GM12865 (cell line): Measurements from ENCODE around the gene STXBP1.
A peak's percentile ranks its signal among the peaks of the same experiment; 100 is the strongest.

ENCODE experiments used
- DNase-seq: peaks from one replicate; pipeline ENCODE4 v3.0.0; 2010; ENCODE audit warnings: low read depth
- H3K4me3 ChIP-seq: 2 replicates; pipeline ENCODE4 v1.5.1; 2011; ENCODE audit warnings: mild to moderate bottlenecking, low read depth, low read length, control low read depth
- TF ChIP-seq, protein P1 (sequence below): IDR thresholded peaks from 2 replicates; pipeline ENCODE4 v1.5.1; 2011; ENCODE audit warnings: low read length, control low read depth, low read depth, inconsistent platforms; ENCODE audit not compliant: insufficient read depth; ENCODE audit errors: missing control alignments

The STXBP1 gene

DNA sequence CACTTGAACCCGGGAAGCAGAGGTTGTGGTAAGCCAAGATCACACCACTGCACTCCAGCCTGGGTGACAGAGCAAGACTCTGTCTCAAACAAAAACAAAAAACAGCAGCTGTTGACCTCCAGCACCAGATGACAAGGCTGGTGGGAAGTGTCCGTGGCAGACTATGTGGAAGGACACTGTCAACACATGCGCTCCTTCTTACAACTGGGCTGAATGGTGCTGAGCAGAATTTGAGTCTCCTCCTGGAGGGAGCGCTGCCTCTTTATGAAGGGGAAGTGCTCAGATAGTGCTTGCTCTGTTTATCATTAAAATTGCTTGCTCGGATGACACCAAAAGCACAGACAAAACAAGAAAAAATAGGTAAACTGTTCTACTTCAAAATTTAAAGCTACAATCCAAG lies 85.5 kb downstream of the STXBP1 start:
- H3K4me3 ChIP-seq = no peak overlapping the region
- DNase-seq = no peak
- TF ChIP-seq, protein P1, sequence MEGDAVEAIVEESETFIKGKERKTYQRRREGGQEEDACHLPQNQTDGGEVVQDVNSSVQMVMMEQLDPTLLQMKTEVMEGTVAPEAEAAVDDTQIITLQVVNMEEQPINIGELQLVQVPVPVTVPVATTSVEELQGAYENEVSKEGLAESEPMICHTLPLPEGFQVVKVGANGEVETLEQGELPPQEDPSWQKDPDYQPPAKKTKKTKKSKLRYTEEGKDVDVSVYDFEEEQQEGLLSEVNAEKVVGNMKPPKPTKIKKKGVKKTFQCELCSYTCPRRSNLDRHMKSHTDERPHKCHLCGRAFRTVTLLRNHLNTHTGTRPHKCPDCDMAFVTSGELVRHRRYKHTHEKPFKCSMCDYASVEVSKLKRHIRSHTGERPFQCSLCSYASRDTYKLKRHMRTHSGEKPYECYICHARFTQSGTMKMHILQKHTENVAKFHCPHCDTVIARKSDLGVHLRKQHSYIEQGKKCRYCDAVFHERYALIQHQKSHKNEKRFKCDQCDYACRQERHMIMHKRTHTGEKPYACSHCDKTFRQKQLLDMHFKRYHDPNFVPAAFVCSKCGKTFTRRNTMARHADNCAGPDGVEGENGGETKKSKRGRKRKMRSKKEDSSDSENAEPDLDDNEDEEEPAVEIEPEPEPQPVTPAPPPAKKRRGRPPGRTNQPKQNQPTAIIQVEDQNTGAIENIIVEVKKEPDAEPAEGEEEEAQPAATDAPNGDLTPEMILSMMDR = no peak

DNA sequence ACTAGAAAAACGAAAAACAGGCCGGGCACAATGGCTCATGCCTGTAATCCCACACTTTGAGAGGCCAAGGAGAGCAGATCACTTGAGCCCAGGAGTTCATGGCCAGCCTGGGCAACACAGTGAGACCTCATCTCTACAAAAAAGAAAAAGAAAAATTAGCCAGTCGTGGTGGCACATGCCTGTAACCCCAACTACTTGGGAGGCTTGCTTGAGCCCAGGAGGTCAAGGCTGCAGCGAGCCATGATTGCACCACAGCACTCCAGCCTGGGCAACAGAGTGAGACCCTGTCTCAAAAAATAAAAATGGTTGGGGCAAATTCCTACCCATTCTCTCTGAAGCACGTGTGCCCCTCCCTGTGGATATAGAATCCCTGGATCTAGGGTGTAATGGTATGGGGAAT lies 86.3 kb downstream of the STXBP1 start:
- TF ChIP-seq, protein P1 = no peak
- H3K4me3 ChIP-seq = no peak overlapping the region
- DNase-seq = no peak

DNA sequence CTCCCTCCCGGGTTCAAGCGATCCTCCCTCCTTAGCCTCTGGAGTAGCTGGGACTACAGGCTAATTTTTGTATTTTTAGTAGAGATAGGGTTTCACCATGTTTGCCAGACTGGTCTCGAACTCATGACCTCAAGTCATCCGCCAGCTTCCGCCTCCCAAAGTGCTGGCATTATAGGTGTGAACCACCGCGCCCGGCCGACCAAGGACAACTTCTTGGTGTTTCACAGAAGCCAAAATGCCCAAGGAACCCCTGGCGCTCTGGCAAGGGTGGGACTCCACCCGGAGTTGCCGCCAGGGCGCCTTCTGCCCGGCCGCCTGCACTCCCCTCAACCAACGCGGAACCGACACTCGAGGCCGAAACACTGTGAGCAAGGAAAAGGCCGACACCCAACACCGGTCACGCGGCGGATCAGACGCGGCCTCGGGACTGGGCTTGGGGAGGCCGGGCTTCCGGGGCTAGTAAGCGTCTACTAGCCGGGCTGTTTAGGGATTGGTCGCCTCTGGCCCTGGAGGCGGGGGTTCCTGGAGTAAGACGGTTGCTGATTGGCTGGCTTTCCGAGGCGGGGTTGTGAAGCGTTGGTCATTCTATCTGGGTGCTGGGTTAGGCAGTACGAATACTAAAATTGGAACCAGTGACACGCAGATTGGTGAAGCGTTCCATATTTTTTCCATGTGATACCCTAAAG lies 87.1 kb downstream of the STXBP1 start:
- TF ChIP-seq, protein P1 = no peak
- DNase-seq = peak; percentile 93
- peak overlapping the region; percentile 44 for H3K4me3 ChIP-seq

DNA sequence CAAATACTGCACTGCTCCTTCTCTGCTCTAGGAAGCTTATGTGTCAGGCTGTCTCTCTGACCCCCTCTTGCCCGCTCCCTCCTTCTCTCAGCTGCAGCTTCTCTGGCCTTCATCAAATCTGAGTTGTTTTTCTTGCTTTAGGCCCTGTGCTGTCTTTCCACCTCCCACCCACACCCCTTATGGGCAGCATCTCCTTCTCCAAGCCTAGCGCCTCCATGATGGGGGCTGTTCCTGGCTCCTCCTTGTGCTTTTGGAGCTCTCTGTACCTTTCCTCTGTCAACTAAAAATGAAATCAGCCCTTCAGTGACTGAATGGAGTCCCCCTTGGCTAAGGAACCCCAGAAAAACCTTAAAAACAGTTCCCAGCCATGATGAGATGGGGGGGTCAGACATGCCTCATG lies 88.1 kb downstream of the STXBP1 start:
- TF ChIP-seq, protein P1 = no peak
- no peak for DNase-seq
- H3K4me3 ChIP-seq = no peak overlapping the region

DNA sequence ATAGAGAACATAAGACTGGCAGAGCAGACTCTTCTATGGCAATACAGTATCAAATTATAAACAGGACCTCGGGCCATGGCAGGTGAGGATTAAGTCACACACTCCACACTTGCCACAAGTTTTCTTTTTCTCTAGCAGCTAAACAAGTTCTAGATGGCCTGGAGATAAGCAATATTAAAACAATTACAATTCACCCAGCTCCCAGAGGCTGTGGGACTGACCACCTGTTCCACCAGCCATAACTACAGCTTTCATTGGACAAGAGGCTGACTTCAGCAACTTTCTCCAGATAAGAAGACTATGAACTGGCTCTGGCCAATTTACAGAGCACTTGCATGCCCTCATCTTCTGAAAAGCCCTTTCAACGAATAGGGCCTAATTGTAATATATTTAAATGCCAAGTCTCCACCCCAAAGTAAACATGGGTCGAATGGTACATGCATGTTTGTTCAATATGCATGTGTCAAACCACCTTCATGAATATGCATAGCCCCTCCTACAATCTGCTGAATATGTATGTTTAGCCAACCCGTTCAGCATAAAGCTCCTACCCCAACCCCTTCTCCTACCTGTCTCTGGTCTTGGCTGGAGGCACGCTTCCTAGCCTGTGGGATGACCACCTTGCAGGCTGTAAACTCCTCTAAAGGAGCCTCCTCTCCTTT lies 88.6 kb downstream of the STXBP1 start:
- TF ChIP-seq, protein P1 = no peak
- no peak for DNase-seq

DNA sequence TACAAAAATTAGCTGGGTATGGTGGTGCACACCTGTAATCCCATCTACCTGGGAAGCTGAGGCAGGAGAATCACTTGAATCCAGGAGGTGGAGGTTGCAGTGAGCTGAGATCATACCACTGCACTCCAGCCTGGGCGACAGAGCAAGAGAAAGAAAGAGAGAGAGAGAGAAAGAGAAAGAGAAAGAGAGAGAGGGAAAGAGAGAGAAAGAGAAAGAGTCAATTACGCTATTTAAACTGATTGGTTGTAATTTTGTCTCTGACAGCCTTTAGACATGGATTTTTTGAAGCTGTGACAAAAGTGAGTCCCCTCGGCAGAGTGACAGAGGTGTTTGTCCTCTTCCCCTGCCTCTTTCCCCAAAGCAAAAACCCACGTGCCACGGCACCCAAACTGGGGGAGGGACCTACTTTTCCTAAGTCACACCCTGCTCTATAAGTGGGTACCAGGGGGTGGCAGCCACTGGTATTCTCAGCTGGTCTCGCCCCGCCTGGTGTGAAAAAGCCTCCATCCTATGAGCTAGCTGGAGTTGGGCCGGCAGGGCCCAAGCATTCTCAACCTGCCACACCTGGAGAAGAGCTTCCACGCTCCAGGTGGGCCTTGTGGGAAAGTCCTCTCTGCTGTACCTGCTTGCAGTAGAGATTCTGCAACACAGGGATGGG lies 91.3 kb downstream of the STXBP1 start:
- H3K4me3 ChIP-seq = no peak overlapping the region
- TF ChIP-seq, protein P1 = no peak
- no peak for DNase-seq

More for the DNA sequence above, 88.6 kb downstream of the STXBP1 start:
- no peak overlapping the region for H3K4me3 ChIP-seq
